ENCODE results near the gene NCKAP5. TPM values are rescaled to one million over a fixed set of nuclear protein-coding genes. Genes with fewer than 3 reads are reported as not detected.

Gene NCKAP5
- total and polyA plus RNA-seq, 9 of the 15 experiments (the other 6 are each of a cell fraction or from before 2014, with no cell fraction given): not detected

GRCh38 chr2:133459590-133459989 lies 108.7 kb downstream of the NCKAP5 start:
- H2AFZ ChIP-seq (ENCODE audit: low read depth, low read length): no peak overlapping the region
- intact Hi-C loops (cut with micrococcal nuclease) (no loop called here), in situ Hi-C loops (cut with MboI) (no loop called here)
- ATAC-seq: no peak
- H3K9me1 ChIP-seq (ENCODE audit: control insufficient read depth, insufficient read depth, low read length): no peaks in the 10 kb centered on the region
- no peaks in the 10 kb centered on the region for H3K27me3 ChIP-seq (ENCODE audit: control insufficient read depth in 2 of 2, insufficient read depth in 2 of 2, low read length in 2 of 2)
- ChIA-PET CTCF (ENCODE audit: low intra/inter-chr PET ratio) (no interaction called here), POLR2A (no interaction called here)
- H3K4me3 ChIP-seq: no peak overlapping the region
- 2% methylated on average over 3 of the region's 3 CpGs for WGBS (ENCODE audit: insufficient coverage, low coverage, missing lambda C conversion rate)
- H3K9me3 ChIP-seq (replicated peaks; ENCODE audit: control insufficient read depth, insufficient read depth, low read depth, low read length): no peaks in the 10 kb centered on the region
- no peaks in the 10 kb centered on the region for H4K20me1 ChIP-seq (replicated peaks; ENCODE audit: control insufficient read depth, insufficient read depth, low read length)
- H3K36me3 ChIP-seq (ENCODE audit: control insufficient read depth, insufficient read depth, low read length): no peaks in the 10 kb centered on the region
- no TSS peak for BruUV-seq (replicated peaks)
- no peak overlapping the region for H3K27ac ChIP-seq (ENCODE audit: extremely low read depth, low read depth, low read length)
- no peaks in the 10 kb centered on the region for H3K79me2 ChIP-seq (ENCODE audit: control insufficient read depth, insufficient read depth, low read length)
- H3K4me1 ChIP-seq (replicated peaks in 1 of 2; ENCODE audit: control insufficient read depth in 2 of 2, insufficient read depth in 2 of 2, low read length in 2 of 2): no peaks in the 10 kb centered on the region
- no peak for TF ChIP-seq MIER1 (IDR thresholded peaks at IDR 0.05; ENCODE audit: low read depth)
- no peak for TF ChIP-seq FOXJ2 (tag; IDR thresholded peaks at IDR 0.05)
- TF ChIP-seq RBM14 (IDR thresholded peaks at IDR 0.05; ENCODE audit: borderline replicate concordance, insufficient read depth, low read depth, low read length): no peak
- no peak for TF ChIP-seq FUS (optimal IDR thresholded peaks at IDR 0.05; ENCODE audit: low read depth, low read length)
- no peak overlapping the region for H3K4me2 ChIP-seq (ENCODE audit: insufficient read depth, low read length)
- H3K9ac ChIP-seq (ENCODE audit: insufficient read depth in 1 of 2, low read depth in 2 of 2, low read length in 2 of 2): no peak overlapping the region
- DNase-seq (ENCODE audit: extremely low read depth in 1 of 4, low spot score in 3 of 4): no peak
- no peak for FAIRE-seq

DNA sequence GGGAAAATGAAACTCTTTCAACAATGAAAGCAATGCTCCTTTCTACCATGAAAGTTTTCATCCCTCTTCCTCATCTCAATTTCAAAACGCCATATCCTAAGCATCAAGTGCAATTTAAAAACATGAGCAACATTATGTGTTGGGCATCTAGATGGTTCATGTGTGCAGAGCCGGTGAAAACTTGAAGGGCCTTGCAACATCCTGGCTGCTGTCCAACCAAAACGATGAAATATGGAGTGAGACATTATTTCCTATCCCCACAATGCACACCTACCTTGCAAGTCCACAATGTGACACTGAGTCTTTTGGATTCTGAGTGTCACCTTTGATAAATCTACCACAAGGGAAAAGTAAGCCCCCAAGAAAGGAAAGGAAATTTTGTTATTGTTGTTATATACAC lies 110.0 kb downstream of the NCKAP5 start:
- POLR2A ChIA-PET: no interaction called here
- intact Hi-C loops (cut with micrococcal nuclease) (no loop called here), in situ Hi-C loops (cut with MboI) (no loop called here)
- no peak for ATAC-seq
- no peaks in the 10 kb centered on the region for H3K79me2 ChIP-seq (ENCODE audit: control insufficient read depth, insufficient read depth, low read length)
- H3K9ac ChIP-seq (ENCODE audit: insufficient read depth in 1 of 2, low read depth in 2 of 2, low read length in 2 of 2): no peak overlapping the region
- no peak overlapping the region for H3K27ac ChIP-seq (ENCODE audit: extremely low read depth, low read depth, low read length)
- no TSS peak for BruUV-seq (replicated peaks)
- no peaks in the 10 kb centered on the region for H4K20me1 ChIP-seq (replicated peaks; ENCODE audit: control insufficient read depth, insufficient read depth, low read length)
- 0% methylated on average over 3 of the region's 3 CpGs for WGBS (ENCODE audit: insufficient coverage, low coverage, missing lambda C conversion rate)
- no peaks in the 10 kb centered on the region for H3K27me3 ChIP-seq (ENCODE audit: control insufficient read depth in 2 of 2, insufficient read depth in 2 of 2, low read length in 2 of 2)
- no peaks in the 10 kb centered on the region for H3K36me3 ChIP-seq (ENCODE audit: control insufficient read depth, insufficient read depth, low read length)
- H3K4me1 ChIP-seq (replicated peaks in 1 of 2; ENCODE audit: control insufficient read depth in 2 of 2, insufficient read depth in 2 of 2, low read length in 2 of 2): no peaks in the 10 kb centered on the region
- H3K9me3 ChIP-seq (replicated peaks; ENCODE audit: control insufficient read depth, insufficient read depth, low read depth, low read length): no peaks in the 10 kb centered on the region
- CTCF ChIA-PET (ENCODE audit: low intra/inter-chr PET ratio): no interaction called here
- no peak for FAIRE-seq
- H3K9me1 ChIP-seq (ENCODE audit: control insufficient read depth, insufficient read depth, low read length): no peaks in the 10 kb centered on the region
- no peak for DNase-seq (ENCODE audit: extremely low read depth in 1 of 4, low spot score in 3 of 4)
- no peak overlapping the region for H3K4me2 ChIP-seq (ENCODE audit: insufficient read depth, low read length)
- no peak overlapping the region for H2AFZ ChIP-seq (ENCODE audit: low read depth, low read length)
- H3K4me3 ChIP-seq: no peak overlapping the region
- TF ChIP-seq ESRRA (IDR thresholded peaks at IDR 0.05; ENCODE audit: borderline replicate concordance, low read depth) (no peak), SMARCB1 (IDR thresholded peaks at IDR 0.05; ENCODE audit: insufficient read length, low read depth) (no peak), RERE (CRISPR knock-in tag; IDR thresholded peaks at IDR 0.05; ENCODE audit: borderline replicate concordance) (no peak), XRCC4 (IDR thresholded peaks at IDR 0.05; ENCODE audit: extremely low read depth, insufficient read depth, insufficient read length) (no peak), POLR2AphosphoS2 (IDR thresholded peaks at IDR 0.05; ENCODE audit: low read length) (no peak)
- TF ChIP-seq, protein P1, sequence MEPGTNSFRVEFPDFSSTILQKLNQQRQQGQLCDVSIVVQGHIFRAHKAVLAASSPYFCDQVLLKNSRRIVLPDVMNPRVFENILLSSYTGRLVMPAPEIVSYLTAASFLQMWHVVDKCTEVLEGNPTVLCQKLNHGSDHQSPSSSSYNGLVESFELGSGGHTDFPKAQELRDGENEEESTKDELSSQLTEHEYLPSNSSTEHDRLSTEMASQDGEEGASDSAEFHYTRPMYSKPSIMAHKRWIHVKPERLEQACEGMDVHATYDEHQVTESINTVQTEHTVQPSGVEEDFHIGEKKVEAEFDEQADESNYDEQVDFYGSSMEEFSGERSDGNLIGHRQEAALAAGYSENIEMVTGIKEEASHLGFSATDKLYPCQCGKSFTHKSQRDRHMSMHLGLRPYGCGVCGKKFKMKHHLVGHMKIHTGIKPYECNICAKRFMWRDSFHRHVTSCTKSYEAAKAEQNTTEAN (CRISPR knock-in tag; IDR thresholded peaks at IDR 0.05): no peak

Data from K562 (cell line).